NCI-H82 treated with DMSO at 0.1 percent for 48 hours (cell line): ENCODE measurements around the gene CTSZ.

Experiments
- DNase-seq: peaks from one replicate; lab custom pipeline; 2025; ENCODE audit not compliant: unreplicated experiment; lab: John Stamatoyannopoulos, UW

Gene CTSZ

DNA sequence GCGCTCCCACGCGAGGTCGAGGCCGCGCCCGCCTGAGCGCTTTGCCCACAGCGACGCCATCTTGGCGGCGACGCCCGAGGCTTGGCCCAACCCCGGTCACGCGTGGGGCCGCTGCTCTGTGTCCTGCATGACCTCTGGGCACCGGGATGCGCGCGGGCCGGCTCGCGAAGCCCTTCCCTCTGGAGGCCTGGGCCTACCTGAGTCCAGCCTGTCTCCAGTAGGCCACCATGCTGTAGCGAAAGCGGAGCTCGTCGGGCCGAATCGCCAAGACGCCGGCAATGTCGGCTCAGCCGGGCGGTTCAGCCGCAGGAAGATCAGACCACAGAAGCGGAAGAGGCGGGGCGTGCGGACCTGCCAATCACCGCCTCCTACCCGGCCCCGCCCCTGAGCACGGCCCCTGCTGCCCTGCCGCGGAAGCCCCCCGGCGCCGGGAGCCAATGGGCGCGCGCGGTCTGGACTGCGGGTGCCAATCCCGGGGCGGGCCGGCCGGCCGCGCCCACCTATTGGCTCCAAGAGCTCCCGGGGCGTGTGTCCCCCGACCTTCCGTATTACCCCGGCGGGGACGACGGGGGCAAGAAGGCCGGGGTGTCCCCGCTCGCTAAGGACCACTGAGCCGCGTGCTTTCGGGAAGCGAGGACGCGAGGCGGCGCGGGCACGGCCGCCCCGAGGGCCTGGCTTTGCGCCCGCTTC lies 25.1 kb upstream of the CTSZ start, which contains the start of gene ATP5F1E:
TSS of gene ATP5F1E (minus strand) at position 313 of the 690 bp plus-strand sequence. CDS start at position 229, 84 bp downstream.
- peak; percentile 94 for DNase-seq

DNA sequence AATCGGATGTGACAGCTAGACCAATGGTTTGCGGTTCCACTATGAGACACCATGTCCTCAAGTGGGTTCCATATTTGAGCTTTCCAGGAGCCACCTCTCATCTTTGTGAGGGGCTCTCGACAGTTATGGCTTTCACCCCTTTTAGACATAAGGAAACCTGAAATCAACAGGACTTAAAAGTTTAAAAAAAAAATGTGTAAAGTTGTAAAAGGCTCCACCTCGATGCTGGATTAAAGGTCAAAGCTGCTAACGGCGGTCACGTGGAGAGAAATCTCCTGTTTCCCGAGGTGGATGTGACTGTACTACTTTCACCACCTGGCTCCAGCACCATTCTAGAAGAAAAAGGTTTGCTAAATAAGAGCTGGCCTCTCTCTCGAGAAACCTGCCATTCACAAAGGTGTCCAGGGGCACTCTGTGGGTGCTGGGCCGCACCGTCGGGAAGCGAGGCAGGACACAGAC lies 24.5 kb upstream of the CTSZ start:
- DNase-seq, result no peak

DNA sequence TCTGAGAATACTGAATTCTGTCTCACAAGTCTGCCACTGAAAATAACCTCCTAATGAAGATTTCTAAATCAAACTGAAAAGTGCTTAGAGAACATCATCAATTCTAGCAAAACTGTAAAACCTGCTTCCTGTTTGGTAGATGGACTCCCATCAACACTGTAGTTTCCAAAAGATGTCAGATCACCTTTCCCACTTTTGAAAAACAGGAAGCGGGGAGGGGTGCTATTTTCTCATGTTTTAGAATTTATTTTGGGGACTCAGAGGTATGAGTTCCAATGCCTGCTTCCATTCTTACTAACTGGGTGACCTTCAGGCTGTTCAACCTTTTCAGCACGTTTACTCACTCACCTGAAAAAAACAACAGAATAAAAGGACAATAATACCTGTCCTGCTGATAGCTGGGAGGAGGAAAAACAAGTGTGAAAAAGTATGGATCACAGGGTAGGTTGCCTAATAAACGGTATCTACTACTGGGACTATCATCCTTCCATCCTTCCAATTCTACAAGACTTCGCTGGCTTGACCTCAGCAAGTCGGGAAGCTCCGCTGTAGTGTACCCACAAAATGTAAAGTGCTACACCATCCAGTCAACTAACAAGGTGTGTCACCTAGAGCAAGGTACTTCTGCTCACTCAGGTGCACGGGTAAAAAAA lies 24.0 kb upstream of the CTSZ start:
- no peak for DNase-seq

DNA sequence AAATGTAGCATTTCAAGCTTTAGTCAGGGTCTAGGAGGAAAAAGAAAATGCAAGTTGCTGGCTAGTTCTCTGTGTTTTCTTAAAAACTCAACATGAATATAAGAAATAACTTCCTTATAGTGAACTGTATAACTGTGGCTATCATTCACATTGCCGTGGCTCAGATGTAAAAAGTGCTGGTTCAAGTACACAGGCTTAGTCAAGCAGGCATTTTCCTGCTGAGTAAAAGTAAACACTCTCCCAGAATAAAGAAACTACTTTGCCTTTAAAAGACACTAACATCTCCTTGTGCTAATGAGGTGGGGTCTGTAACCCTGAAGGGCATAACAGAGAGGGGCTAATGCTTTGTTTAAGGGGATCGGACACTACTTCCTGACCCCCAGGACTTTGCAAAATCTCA lies 21.8 kb upstream of the CTSZ start:
- no peak for DNase-seq

DNA sequence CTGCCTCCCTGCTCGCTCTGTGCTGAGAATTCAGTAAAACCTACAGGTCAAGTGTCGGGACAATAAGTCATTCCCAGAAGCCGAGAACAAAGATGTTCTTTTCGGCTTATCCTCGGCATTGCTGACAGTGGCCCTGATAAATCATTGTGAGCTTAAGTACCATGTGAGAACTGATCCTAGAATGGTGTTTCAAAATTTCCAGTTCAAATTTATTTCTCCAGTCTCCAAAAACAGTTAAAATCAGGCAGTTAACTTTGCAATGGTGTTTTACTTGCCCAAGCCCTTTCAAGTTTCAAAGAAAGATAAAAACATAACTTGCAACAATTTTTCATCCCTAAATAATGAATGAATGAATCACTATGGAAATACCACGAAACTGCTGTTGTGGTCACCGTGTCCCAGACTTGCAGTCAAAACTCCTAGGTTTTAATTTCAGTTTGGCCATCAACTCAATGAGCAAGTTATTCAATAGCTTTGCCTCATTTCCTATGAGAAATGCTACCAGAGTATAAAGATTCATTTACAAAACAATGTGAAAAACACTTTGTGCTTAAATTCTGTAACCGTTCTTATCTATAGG lies 20.8 kb upstream of the CTSZ start:
- no peak for DNase-seq

DNA sequence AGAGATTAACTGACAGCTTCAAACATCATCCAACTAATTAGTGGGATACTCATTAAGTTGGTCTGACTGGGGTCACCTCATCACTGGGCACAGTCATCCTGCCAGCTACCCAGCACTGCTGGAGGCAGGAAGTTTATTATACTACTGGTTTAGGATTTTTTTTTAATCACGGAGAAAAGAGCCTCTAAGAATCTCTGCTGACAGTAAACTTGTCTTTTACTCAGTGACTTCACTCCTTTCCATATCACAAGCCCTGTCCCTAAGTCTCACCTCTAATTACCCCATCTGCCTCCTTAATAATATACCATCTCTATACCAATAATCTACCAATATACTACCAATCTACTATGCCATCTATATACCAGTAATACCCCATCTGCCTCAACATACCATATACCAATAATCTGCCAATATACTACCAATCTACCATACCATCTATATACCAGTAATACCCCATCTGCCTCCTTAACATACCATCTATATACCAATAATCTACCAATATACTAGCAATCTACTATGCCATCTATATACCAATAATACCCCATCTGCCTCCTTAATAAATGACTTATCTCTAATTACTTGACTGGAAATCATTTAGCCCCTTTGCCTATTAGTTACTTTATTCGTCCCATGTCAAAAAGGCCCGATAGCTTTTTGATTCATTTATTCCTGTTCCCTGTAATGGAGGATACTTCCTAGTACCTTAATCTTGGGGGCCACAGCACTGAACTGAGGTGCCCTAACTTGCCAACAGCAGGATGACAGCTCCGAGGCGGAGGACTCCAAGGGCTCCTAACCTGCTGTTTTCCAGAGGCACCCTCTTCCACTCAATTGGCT lies 20.1 kb upstream of the CTSZ start:
- DNase-seq, result no peak

DNA sequence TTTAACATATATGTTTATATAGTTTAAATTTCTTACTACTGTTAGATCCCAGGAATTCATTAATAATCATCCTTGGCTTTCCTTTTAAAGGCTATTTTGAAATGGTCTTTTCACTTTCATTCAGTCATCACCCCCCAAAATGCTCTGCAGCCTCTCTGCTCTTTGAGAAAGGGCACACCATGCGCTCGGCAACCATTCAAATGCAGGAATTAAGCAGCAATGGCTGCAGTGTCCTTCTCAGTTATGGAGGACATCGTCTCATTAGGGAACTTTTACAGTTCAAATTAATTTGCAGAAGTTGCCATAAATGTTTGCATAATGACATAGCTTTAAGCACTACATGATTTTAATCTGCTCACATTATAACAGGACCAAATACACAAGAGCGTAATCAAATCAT lies 18.5 kb upstream of the CTSZ start:
- no peak for DNase-seq

DNA sequence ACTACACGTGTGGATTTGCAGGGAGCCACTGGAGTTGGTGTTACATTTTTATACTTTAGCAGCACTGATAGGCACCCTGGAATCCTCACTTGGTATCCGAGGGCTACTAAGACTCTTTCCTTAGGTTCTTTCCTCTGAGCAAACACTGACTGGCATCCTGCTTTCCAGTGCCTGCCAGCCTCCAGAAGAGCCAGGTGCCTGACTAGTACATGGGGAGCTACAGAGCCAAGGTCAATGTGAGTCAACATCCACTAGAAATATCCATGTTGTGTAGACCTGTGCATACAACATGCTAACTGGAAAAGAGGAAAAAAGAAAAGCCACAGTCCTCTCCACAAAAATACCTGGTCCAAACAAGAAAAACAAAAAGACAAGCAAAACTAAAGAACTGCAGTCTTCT lies 18.0 kb upstream of the CTSZ start:
- no peak for DNase-seq

DNA sequence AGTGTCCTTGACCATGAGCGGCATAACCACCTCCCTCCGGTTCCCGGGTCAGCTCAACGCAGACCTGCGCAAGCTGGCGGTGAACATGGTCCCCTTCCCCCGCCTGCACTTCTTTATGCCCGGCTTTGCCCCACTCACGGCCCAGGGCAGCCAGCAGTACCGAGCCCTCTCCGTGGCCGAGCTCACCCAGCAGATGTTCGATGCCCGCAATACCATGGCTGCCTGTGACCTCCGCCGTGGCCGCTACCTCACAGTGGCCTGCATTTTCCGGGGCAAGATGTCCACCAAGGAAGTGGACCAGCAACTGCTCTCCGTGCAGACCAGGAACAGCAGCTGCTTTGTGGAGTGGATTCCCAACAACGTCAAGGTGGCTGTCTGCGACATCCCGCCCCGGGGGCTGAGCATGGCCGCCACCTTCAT lies 17.1 kb upstream of the CTSZ start:
- DNase-seq, result no peak

DNA sequence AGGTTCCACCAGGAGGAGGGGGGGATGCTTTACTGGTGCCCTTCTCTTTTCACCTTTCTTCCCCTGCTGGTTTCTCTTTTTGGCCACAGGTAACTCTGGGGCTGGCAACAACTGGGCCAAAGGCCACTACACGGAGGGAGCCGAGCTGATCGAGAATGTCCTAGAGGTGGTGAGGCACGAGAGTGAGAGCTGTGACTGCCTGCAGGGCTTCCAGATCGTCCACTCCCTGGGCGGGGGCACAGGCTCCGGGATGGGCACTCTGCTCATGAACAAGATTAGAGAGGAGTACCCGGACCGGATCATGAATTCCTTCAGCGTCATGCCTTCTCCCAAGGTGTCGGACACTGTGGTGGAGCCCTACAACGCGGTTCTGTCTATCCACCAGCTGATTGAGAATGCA lies 16.6 kb upstream of the CTSZ start:
- no peak for DNase-seq

DNA sequence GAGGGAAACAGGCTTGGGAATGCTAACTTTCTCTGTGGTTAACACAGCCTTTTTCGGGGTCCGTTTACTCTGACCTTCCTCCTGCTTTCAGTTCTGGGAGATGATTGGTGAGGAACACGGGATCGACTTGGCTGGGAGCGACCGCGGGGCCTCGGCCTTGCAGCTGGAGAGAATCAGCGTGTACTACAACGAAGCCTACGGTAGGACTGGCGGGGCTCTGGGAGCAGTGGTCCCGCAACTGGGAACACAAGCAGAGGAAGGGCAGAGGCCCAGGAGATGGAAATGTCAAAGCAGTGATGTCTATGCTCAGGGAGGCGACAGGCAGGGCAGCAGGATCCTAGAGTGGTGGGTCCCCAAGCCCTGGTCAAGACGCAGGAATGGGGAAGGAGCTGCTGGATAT lies 15.7 kb upstream of the CTSZ start:
- no peak for DNase-seq

DNA sequence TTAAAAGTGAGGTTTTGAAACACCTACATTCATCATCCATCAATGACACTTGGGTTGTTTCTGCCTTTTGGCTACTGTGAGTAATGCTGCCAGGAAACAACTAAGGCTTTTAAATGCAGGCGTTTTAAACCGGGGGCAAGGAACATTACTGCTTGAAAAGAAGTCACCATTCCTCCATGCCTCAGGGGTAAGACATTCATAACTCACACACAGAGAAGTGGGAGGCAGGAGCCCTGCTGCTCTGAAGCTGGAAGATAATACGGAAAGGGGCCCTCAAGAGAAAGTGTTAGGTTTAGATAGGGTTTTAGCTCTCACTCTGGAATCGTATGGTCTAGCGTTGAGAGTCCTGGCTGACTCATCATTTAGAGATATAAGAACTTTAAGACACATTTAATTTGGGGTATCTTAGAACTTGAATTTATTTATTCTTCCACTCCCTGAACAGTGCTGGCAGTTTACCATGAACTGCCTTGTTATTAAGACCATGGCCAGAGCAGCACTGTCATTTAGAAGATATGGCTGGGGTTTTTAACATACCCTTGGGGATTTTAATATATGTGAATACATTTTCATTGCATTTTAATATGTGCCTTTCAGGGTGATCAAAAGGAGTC lies 14.0 kb upstream of the CTSZ start:
- no peak for DNase-seq

DNA sequence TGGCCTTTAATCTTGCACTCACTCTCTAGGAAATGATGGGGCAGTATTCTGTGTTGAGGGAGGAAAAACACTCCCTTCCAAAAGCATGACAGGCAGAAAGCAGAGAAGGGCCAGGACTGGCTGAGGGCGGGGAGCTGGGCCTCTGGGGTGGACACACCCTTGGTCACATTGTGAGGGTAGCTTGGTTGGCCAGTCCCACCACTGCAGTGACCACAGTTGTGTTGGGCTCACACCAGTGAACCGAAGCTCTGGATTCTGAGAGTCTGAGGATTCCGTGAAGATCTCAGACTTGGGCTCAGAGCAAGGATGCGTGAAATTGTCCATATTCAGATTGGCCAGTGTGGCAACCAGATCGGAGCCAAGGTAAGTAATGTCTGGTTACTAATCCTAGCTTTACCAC lies 12.2 kb upstream of the CTSZ start, which contains the start of gene TUBB1:
TSS of gene TUBB1 (plus strand) at position 213 of the 400 bp plus-strand sequence. CDS start at position 307, 94 bp downstream.
- no peak for DNase-seq

DNA sequence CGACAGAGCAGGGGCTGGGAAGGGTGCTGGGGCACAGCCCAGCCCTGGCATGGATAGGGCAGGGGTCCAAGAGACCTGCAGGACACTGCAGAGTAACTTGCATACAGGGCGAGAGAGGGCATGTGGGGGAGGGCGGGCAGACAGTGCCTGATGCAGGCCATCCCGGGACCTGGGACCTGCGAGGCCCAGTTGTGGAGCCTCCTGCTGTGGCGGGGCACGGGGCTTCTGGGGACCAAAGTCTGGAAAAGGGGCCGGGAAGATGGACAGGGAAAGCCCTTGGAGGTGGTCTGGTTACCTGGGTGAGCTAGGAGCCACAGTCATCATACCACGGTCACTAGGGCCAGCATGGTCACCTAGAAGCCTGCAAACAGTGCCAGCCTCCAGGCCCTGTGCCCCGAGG lies 11.8 kb upstream of the CTSZ start:
- DNase-seq, result no peak

DNA sequence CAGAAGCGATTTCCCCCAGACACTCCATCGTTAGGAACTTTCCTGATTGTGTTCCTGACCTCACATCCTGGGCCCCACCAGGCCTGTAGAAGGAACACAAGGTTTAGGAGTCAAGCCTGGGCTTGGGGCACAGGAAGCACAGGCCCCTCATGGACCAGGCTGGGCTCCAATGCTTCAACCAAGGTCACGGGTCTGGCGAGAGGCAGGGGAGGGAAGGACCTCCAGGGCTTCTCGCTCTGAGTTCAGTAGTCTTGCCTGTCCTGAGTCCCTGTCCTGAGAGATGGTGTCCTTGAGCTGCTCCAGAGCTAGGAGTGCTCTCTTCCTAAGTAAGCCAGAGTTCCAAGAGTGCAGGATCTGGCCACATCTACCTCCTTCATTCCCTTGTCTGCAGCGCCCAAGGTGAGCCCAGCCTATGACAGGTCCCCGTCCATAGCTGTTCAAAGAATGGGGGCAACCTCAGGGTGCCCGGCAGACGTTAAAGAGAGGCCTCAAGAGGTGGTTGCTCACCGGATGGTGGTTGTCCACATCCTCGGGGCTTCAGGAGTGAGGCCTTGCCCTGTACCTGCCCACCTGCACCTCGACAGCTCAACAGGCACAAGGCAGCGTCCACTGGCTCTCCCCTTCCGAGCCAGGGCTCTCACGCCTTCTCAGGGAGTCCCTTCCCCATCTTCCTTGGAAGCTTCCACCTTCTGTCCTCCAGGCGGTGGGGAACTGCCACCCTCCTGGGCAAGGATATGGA lies 10.6 kb upstream of the CTSZ start:
- DNase-seq, result no peak

DNA sequence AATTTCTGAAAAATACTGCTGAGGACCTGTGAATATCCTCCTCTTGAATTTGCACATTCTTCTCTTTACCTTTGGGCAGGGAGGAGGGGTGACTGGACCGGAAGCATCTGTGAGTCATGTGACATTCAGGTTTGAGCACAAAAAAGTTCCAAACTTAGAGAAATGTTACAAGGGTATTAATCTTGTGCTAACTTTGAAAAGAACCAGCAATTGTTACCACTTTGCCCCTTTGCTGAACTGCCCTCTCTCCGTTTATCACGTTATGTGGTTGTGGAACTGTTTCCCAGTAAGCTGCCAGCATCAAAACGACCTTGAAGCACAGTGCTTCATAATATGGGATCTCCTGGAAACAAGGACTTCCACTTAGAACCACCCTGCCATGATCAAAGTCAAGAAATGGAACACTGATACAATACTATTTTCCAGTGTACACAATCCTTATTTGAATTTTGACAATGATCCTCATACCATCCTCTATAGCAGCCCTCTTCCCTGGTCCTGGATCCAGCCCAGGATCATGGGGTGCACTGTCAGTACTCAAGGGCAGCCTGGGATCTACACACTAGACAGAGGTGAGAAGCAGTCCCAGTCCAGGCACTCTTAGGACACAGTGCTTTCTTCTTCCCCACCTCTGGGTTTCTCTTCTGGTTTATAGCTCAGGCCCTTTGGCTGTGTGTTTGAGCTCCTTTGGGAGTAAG lies 9.9 kb upstream of the CTSZ start:
- no peak for DNase-seq

DNA sequence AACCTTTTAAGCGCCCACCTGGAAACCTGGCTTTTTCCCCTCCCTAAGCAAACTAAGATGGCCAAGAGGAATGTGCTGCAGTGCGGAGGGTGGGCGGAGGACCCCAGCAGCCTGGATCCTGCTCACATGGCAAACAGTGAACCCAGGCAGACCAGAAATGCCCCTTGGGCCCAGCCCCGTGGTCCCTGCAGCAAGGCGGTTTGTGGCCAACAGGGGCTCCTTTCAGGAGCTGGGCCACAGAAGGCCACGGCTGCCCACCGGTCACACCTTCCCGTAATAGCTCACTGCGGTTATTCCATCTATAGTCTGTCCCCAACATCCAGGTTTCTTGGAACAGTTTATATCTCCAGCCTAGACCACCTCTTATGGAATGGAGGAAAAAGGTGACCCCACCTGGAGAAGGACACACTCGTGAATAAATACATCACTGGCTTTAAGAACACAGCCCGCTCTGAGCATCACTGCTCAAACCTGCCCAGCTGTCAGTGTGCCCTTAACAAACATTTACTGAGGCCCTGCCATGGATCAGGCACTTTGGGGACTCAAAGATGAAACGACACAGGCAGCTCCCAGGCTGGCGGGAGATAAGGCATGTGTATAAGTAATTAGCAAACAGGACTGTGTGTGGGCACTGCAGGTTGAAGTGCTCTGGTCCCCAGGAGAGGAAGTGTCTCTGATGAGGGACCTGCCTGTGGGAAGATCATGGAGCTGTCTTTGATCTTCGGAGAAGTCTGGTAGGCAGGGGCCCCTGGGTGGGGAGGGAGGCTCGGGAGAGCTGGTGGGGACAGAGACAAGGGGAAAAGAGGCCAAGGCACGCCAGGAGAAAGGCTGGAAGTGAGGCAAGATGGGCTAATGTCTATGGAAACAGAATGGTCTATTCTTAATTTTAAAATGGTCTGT lies 9.0 kb upstream of the CTSZ start:
- DNase-seq, result no peak

DNA sequence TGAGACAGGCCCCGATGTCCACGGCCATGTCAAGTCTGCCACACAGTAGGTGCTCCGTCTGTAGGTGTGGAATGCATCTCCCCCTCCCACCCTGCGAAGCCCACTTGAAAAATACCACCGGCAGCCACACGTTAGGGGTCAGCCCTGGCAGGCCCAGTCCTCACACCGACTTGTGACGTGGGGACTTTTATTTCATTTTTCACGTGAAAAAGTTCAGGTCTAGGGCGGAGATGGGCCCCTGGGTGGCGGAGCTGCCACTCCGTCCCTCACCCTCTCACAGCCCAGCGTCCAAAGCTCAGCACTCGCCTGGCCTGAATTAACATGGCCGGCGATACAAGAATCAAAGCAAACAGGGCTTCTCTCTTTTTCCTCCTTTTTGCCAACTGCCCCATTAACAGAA lies 8.4 kb upstream of the CTSZ start:
- no peak for DNase-seq
